Stimulated activated naive CD8-positive, alpha-beta T cell treated with anti-CD3 and anti-CD28 coated beads, Interleukin-15, Interleukin-2, amounts not matched to agents 100 U/mL and 50 U/mL, for 24 hours (primary cell): Measurements from ENCODE around the gene DBNDD1.
A peak's percentile ranks its signal among the peaks of the same experiment; 100 is the strongest.
"Not testable (repeated sequence)": the region's sequence is repeated elsewhere in the genome, so short reads cannot be mapped to it uniquely, and the experiment has no call there.

Experiments used
- ATAC-seq: fragments of 150-1000 bp; cut with Tn5 transposase; one replicate; pipeline ENCODE4 v1.10.0; 2021
- DNase-seq: peaks from one replicate; pipeline ENCODE4 v3.0.0; 2021

The DBNDD1 gene

DNA sequence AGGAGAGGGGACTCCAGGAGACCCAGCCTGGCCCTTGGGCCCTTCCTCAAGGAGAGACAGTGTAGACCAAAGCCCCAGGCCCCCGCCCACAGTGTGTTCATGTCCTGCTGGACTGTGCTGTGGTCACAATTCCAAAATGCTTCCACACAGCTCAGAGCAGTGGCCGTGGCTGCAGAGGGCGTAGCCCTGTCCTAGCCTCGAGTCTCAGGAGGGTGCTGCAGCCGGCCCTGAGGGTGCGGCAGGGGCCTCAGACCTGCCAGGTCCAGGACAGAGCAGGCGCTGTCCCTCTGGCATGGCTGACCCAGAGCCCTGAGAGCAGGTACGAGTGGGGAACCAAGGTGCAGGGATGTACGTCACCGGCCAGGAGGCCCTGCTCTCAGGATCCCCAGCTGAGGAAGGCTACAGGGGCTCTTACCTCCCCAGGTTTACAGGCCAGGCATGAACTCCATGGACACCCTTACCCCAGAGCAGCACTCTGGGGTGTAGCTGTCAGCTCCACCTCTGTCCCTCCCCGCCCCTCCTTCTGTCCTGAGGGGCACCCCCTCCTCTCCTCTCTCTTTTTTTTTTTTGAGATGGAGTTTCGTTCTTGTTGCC lies 7.3 kb downstream of the DBNDD1 start:
- DNase-seq: no peak
- ATAC-seq: no peak

DNA sequence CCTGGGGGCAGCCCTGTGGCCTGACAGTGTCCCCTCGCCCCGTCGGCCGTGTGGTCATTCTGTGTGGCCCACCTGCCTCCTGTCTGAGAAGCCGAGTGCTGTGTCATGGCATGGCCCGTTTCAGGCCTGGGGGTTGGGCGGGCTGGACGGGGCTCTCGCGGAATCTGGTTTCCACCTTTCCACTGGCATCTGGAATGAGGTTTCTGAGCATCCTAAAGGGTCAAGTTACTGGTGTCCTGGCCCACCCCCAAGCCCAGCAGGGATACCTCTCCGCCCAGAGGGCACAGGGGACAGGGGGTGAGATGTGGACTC lies 7.8 kb downstream of the DBNDD1 start:
- DNase-seq: no peak
- no peak for ATAC-seq

DNA sequence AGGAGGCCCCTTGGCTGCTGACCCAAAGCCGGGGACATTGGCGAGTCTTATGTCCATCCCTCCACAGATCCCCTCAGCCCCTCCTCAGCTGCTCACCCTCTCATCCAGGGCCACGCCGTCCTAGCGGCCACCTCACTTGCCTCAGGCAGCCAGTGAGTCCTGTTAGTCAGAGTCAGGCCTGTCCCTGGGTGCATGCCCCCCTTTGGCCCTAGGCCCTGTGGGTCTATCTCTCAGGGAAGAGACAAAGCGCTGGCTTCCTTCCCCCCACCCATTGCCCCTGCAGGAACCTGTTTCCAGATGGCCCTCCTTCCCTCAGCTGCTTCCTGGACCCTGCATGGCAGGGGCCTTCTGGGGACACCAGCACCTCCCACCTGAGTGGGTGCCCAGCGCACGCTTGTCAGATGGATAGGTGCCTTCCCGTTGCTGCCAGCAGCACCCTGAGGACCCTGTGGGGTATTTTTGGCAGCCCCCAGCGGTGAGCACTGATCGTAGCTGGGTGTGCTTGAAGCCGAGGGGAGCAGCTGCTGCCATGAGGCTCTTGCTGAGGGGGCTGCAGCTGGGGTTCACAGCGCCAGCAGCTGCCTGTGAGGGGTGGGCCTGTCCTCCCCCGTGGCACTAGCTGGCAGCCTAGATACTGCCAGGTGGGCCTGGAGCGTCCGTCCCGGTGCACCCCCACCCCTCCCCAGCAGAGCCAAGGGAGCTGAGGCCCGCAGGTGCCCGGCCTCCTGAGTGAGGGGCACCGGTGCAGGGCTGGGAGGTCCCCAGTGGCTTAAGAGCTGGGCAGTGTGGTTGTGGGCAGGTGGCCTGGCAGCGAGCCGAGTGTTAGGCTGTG lies 8.4 kb downstream of the DBNDD1 start:
- DNase-seq: no peak
- no peak for ATAC-seq

DNA sequence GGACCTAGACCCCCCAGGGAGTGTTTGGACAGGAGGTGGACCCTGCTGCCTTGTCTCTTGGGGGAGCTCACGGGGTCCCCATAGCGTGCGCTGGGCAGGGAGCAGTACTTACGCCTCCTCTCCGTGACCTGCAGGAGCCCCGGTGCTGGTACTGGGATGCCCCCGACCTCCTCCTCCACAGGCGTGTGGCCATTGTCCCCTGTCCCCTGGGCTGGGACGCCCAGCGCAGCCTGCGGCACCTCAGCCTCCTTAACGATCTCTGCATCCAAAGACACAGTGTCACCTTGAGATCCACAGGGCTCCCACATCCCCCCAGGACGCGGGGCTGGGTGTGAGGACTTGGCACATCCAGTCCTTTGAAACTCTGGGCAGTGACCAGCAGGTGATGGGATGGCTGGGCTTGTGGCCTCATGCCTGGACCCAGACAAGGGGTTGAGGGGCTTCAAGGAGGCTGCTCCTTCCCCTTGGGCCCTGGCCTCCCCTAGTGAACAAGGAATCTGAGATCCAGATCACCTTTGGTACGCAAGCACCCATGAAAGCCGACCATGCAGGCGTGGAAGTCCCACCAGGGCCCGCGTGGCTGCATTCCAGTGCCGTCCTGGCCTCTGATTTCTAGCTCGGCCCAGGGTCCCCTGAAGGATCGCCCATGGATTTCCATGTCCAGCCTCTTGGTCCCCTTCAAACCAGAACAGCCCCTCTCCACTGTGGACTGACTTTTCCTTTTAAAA lies 9.9 kb downstream of the DBNDD1 start:
- ATAC-seq: no peak
- no peak for DNase-seq

DNA sequence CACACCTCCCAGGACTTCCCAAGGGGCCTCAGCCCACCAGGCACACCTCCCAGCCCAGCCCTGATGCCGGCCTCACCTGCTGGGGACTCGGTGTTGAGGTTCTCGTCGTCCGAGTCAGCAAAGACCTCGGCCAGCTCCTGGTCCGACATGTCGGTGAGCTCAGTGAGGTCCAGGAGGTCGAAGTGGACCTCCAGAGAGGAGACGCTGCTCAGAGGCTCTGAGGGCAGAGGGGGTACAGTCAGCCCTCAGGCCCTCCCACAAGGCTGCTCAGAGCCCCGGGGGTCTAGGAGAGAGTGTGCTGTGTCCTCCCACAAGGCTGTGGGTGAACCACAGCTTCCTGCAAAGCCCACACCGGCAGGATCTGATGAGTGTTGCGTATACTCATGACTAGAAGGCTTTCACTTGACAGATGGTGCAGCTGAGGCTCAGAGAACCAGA lies 10.5 kb downstream of the DBNDD1 start:
- peak; percentile 95 for ATAC-seq
- DNase-seq: peak; percentile 72

DNA sequence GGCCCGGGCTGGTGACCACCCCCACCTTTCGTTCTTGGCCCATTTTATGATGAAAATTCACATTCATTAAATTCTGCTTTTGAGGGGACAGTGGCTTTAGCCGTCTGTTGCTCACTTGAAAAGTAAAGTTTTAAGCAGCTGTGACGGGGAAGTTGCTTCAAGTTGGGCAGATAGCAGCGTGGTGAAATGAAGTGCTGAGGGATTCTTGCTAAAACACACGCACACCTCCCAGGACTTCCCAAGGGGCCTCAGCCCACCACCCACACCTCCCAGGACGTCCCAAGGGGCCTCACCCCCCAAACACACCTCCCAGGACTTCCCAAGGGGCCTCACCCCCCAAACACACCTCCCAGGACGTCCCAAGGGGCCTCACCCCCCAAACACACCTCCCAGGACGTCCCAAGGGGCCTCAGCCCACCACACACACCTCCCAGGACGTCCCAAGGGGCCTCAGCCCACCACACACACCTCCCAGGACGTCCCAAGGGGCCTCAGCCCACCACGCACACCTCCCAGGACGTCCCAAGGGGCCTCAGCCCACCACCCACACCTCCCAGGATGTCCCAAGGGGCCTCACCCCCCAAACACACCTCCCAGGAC lies 11.5 kb downstream of the DBNDD1 start:
- ATAC-seq, DNase-seq: not testable (repeated sequence)

DNA sequence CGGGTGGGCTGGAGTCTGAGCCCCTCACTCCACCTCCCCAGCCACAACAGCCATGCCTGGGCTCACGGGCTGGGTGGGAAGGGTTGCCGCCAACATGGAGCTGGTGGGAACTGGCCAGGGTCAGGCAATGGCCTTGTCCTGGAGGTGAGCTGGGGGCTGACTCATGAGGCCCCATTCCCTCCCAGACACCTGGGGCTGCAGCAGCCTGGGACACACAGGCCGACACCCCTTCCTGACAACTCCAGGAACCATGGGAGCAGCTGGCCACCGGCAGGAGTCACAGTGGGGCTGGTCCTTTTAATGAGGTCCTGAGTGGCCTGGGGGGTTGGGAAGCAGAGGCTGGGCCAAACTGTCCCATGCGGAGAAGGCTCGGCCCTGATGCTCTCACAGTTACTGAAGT lies 12.2 kb downstream of the DBNDD1 start:
- ATAC-seq: no peak
- no peak for DNase-seq

DNA sequence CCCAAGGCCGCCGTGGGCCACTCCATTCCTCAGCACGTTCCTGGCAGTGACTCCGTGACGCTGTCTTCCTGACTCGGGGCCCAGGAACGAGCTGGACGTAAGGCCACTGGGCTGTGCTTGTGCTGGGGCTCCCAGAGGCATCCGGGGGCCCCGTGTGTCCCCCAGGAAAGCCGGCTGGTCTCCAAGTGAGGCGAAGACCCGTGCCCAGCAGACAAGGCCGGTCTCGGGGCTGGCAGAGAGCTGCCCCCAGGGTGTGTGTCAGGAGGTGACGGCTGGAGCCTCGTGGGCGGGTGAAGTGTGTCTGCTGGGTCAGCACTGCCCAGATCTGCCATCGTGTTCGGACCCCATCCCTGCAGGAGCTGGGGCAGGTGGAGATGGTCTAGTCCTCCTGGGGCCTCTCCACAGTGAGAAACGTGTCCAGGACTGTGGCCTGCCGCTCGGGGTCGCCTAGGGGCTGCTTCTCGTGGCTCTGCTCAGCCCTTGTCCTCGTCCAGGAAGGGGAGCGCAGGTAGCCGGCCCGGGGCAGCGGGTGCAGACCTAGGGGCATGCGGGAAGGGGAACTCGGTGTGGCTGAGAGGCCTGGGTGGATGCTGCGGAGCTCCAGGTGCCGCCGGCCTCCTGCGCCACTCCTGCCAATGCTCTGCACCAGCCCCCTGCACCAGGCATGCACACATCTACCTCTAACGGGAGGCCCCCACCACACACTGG lies 13.1 kb downstream of the DBNDD1 start:
- DNase-seq: no peak
- ATAC-seq: no peak

DNA sequence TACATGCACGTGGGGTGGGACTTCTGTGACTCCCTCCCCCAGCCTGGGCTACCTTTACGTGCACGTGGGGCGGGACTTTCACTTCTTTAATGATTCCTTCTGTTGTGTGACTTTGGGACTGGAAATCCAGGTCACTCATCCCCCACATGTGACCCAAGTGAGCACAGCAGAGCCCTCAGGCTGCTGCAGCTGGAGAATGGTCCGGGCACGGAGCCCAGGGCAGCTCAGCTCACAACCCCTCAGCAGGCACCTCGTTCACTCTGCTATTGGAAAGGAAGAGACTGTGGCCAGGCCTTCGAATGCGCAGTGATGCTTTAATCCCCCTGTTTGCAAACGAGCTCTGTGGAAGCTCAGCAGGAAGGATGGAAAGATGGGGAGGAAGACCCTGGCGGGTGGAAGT lies 14.7 kb downstream of the DBNDD1 start:
- ATAC-seq: no peak
- DNase-seq: no peak

DNA sequence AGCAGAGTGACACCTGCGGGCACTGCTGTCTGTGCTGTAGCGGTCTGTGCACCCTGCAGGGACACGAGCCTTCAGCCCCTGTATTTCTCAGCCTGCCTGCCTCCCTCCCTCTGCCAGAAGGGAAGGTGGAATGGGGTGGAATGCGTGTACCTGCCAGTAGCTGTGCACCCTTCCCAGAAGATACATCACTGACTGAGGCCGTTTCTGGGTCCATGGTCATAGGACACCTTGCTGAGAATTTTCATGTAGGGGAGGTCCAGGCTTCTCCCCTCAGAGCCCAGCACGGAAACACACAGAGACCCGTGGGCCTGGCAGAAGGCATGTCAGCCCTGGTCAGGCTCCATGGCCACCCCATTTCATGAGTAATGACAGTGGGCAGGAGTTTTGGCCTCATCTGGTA lies 16.5 kb downstream of the DBNDD1 start:
- no peak for ATAC-seq
- no peak for DNase-seq

DNA sequence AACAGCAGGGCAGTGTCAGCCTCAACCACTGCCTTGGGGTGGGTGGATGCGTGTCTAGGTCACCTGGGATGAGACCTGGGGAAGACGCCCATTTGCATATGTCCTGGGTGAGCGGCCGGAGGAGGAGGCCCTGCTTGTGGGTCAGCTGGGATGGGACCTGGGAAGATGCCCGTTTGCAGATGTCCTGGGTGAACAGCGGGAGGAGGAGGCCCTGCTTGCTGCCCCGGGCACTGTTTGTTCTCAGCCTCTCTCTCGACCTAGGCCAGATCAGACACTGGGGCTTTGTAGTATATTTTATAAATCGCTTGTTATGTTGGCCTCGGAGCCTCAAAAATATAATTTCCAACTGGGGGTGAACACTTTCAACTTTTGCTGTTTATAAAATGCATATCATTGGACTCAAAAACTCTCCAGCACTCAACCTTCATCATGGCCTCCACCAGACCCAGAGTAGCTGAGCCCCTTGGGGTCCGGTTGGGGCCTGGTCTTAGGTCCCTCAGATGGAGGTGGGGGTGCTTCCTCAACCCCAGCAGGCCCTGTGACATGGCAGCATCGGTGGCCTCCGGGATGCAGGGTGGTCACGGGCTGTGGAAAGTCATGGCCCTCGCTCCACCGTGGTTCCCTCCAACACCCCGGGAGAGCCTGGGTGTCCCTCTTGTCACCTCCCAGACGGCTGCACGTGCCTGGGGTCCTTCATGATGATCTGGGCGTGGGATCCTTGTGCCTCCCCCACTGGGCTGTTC lies 17.3 kb downstream of the DBNDD1 start:
- ATAC-seq (no peak), DNase-seq (no peak)

DNA sequence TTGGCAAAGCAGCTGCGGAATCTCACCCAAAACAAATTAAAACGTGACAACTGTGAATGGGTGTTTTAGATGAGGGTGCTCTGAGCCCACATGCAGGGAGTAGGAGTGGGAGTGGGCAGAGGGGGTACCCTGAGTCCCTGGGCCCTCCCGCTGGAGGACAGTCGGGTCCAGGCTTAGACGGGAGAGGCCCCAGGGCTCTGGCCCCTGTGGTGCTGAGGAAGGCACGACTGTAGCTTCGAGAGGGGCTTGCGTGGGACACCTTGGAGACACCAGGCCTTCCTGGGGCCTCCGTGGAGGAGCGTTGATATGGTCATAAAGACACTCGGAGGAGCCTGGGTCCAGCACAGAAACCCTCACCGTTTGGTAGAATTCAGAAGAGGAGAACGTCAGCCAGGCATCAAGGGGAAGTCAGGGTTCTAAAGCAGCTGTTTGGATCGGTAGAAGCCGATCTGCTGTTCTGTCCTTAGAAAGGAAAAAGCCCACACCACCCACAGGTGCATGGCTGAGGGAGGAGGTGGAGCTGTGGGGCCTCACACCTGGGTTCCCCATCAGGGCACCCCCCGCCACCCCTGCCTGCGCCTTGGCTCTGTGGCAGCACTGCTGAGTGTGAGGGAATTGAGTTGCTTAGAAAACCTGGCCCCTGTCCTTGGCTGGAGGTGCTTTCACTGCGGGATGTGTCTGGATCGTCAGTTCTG lies 18.4 kb downstream of the DBNDD1 start:
- DNase-seq (no peak), ATAC-seq (no peak)

DNA sequence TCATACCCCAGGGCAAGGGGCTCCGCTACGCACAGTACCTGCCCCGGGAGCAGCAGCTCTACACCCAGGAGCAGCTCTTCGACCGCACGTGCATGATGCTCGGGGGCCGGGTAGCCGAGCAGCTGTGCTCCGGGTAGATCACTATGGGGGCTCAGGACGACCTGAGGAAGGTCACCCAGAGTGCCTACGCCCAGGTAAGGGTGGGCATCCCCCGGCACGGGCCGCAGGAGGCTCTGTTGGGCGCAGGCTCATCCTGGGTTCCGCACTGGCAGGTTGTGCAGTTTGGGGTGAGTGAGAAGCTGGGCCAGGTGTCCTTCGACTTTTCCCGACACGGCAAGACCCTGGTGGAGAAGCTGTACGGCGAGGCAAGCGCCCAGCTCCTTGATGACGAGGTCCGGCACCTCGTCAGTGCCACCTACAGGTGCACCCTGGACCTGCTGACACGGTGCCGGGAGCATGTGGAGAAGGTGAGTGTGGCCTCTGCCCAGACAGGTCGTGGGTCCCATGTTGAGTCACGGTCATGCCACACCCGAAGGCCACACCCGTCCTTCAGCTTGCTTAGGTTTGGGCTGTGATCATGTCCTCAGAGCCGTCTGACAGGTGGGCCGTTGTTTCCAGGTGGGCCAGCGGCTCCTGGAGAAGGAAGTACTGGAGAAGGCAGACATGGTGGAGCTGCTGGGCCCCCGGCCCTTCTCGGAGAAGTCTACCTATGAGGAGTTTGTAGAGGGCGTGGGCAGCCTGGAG lies 19.3 kb downstream of the DBNDD1 start:
- DNase-seq (no peak), ATAC-seq (no peak)

DNA sequence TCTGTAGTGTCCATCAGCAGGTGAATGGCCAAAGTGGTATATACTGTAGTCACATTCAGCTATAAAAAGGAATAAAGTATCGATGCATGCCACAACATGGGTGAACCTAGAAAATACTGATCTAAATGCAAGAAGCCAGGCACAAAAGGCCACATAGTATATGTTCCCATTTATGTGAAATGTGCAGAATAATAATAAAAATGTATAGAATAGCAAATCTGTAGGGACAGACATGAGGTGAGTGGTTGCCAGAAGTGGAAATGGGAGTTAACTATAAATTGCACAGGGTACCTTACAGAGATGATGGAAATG lies 23.1 kb downstream of the DBNDD1 start:
- no peak for ATAC-seq
- no peak for DNase-seq

DNA sequence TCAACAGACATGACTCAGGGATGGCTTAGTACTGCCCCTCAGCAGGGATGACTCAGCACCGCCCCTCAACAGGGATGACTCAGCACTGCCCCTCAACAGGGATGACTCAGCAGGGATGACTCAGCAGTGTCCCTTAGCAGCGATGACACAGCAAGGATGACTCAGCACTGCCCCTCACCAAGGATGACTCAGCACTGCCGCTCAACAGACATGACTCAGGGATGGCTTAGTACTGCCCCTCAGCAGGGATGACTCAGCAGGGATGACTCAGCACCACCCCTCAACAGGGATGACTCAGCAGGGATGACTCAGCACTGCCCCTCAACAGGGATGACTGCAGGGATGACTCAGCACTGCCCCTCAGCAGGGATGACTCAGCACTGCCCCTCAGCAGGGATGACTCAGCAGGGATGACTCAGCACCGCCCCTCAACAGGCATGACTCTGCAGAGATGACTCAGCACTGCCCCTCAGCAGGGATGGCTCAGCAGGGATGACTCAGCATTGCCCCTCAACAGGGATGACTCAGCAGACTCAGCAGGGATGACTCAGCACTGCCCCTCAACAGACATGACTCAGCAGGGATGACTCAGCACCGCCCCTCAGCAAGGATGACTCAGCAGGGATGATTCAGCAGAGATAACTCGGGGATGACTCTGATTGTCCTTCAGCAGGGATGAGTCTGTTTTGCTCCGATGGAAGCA lies 23.6 kb downstream of the DBNDD1 start:
- not testable (repeated sequence) for ATAC-seq
- peak; percentile 51 for DNase-seq

DNA sequence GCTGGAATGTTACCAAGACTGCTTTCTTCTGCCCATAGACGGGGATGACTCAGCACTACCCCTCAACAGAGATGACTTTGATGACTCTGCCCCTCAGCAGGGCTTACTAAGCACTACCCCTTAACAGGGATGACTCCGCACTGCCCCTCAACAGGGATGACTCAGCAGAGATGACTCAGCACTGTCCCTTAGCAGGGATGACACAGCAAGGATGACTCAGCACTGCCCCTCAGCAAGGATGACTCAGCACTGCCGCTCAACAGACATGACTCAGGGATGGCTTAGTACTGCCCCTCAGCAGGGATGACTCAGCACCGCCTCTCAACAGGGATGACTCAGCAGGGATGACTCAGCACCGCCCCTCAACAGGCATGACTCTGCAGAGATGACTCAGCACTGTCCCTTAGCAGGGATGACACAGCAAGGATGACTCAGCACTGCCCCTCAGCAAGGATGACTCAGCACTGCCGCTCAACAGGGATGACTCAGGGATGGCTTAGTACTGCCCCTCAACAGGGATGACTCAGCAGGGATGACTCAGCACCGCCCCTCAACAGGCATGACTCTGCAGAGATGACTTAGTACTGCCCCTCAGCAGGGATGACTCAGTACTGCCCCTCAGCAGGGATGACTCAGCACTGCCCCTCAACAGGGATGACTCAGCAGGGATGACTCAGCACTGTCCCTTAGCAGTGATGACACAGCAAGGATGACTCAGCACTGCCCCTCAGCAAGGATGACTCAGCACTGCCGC lies 24.4 kb downstream of the DBNDD1 start:
- ATAC-seq: not testable (repeated sequence)
- DNase-seq: peak; percentile 56

DNA sequence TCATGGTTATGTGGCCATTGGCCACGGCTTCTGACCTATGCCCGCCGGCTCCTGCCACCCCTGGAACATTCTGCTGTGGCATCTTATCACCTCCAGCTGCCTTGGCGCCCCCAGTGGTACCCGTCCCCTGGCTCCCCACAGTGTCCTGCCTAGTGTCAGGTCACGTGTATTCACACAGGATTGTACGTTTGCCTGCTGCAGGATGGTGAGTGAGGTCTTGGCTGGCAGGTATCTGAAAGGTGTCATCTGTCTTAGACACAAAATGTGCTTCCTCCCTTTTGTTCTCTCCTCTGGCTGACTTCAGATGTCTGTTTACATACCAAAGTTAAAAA lies 24.9 kb downstream of the DBNDD1 start:
- no peak for ATAC-seq
- DNase-seq: no peak

DNA sequence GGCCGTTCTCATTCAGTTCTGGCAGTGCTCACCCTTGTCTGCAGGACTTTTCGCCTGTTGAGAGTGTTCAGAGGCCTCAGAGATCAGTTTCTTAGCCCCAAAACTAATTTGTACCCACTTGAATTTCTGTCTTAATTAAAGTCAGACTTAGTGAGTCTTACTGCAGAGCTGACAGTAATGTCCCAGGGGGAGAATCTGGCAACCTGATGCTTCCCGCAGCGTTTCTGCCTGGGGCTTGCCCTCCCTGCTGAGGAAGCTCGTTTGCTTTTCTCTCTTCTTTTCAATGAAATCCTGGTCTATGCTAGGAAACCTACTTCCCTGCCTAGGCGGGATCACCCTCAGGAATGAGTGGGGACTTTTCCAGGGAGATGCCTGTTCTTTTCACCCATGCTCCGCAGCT lies 25.3 kb downstream of the DBNDD1 start:
- DNase-seq: no peak
- ATAC-seq: no peak

DNA sequence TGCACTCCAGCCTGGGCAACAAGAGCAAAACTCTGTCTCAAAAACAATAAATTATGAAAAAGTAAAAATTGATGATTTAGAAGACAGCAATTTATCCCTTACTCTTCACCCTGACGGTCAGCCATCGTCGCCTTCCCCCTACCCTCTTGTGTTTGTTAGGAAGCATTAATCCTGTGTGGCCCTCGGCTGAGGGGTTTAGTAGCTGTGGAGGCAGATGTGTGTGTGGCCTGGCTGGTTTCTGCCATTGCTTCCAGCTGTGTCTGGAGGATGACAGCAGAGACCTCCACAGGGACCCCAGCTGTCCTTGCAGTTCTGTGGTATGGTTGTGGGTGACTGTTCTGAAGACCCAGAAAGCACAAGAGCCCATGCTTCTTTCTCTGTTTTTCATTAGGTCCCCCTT lies 25.9 kb downstream of the DBNDD1 start:
- no peak for DNase-seq
- ATAC-seq: no peak
